SK-N-MC (cell line): ENCODE data around the gene NTSR1.

Source experiments
- DNase-seq: peaks from one replicate; pipeline ENCODE4 v3.0.0-alpha.2; 2011; ENCODE audit warnings: low read depth, low spot score
- H3K27ac ChIP-seq: fragments of 200-600 bp; sonication (generic); 2 replicates; pipeline ENCODE4 v1.5.1; 2016; ENCODE audit warnings: mixed run types
- H3K36me3 ChIP-seq: fragments of 200-600 bp; sonication (generic); 2 replicates; pipeline ENCODE4 v1.6.1; 2017; ENCODE audit warnings: antibody characterized with exemption, low read length, mixed read lengths; ENCODE audit not compliant: insufficient read depth
- H3K4me3 ChIP-seq: fragments of 200-600 bp; sonication (generic); 2 replicates; pipeline ENCODE4 v1.5.1; 2016
- H3K9ac ChIP-seq: fragments of 200-600 bp; sonication (generic); 2 replicates; pipeline ENCODE4 v1.8.0; 2017; ENCODE audit warnings: mixed run types, mixed read lengths; ENCODE audit not compliant: insufficient read length
- H3K9me3 ChIP-seq: fragments of 200-600 bp; sonication (generic); 2 replicates; pipeline ENCODE4 v1.6.1; 2017; ENCODE audit warnings: low read depth, mild to moderate bottlenecking, antibody characterized with exemption, low read length, moderate library complexity, mixed read lengths
- EZH2 ChIP-seq: fragments of 200-600 bp; sonication (generic); IDR thresholded peaks from one replicate; pipeline ENCODE4 v1.6.1; 2017; ENCODE audit warnings: antibody characterized with exemption
- FOXP2 ChIP-seq: optimal IDR thresholded peaks from 2 replicates; pipeline ENCODE3; 2011; ENCODE audit warnings: mild to moderate bottlenecking, moderate library complexity; ENCODE audit not compliant: insufficient read depth; ENCODE audit errors: extremely low read length, control extremely low read depth
- POLR2AphosphoS5 ChIP-seq: IDR thresholded peaks from 2 replicates; pipeline ENCODE4 v1.6.1; 2012; ENCODE audit warnings: mild to moderate bottlenecking, low read depth, low read length, borderline replicate concordance

Gene NTSR1

GRCh38 chr20:62744741-62745191 is 36.1 kb downstream of the NTSR1 start:
- Histone ChIP-seq H3K9me3 (no peaks in the 10 kb centered on the region), H3K27ac (no peak overlapping the region), H3K9ac (no peak overlapping the region), H3K4me3 (no peak overlapping the region), H3K36me3 (no peaks in the 10 kb centered on the region)
- no peak for DNase-seq
- TF ChIP-seq FOXP2 (no peak), EZH2 (no peak), POLR2AphosphoS5 (no peak)

GRCh38 chr20:62745279-62745951 is 36.8 kb downstream of the NTSR1 start:
- TF ChIP-seq EZH2, result no peak
- TF ChIP-seq FOXP2, result no peak
- TF ChIP-seq POLR2AphosphoS5, result no peak
- no peaks in the 10 kb centered on the region for H3K9me3 ChIP-seq
- H3K9ac ChIP-seq, result no peak overlapping the region
- H3K4me3 ChIP-seq, result no peak overlapping the region
- H3K36me3 ChIP-seq, result no peaks in the 10 kb centered on the region
- DNase-seq, result no peak
- H3K27ac ChIP-seq, result no peak overlapping the region

- H3K9ac ChIP-seq, result no peak overlapping the region
- no peak for DNase-seq
- TF ChIP-seq EZH2, result no peak
- no peak for TF ChIP-seq FOXP2
- TF ChIP-seq POLR2AphosphoS5, result no peak
- H3K27ac ChIP-seq, result no peak overlapping the region
- no peak overlapping the region for H3K4me3 ChIP-seq
- no peaks in the 10 kb centered on the region for H3K36me3 ChIP-seq
- H3K9me3 ChIP-seq, result no peaks in the 10 kb centered on the region
Measured at GRCh38 chr20:62745952-62746288, 37.3 kb downstream of the NTSR1 start.

- DNase-seq, result no peak
- Histone ChIP-seq H3K4me3 (no peak overlapping the region), H3K27ac (no peak overlapping the region), H3K36me3 (no peaks in the 10 kb centered on the region), H3K9me3 (no peaks in the 10 kb centered on the region), H3K9ac (no peak overlapping the region)
- TF ChIP-seq EZH2, result no peak
- TF ChIP-seq FOXP2, result no peak
- TF ChIP-seq POLR2AphosphoS5, result no peak
Measured at GRCh38 chr20:62748311-62748710, 39.7 kb downstream of the NTSR1 start.

GRCh38 chr20:62749851-62750445 is 41.3 kb downstream of the NTSR1 start:
- no peak for DNase-seq
- Histone ChIP-seq H3K9me3 (no peaks in the 10 kb centered on the region), H3K27ac (no peak overlapping the region), H3K4me3 (no peak overlapping the region), H3K9ac (no peak overlapping the region), H3K36me3 (no peaks in the 10 kb centered on the region)
- TF ChIP-seq FOXP2 (no peak), EZH2 (no peak), POLR2AphosphoS5 (no peak)

GRCh38 chr20:62751551-62752150 is 43.0 kb downstream of the NTSR1 start:
- TF ChIP-seq EZH2, result no peak
- TF ChIP-seq POLR2AphosphoS5, result no peak
- TF ChIP-seq FOXP2, result no peak
- no peaks in the 10 kb centered on the region for H3K36me3 ChIP-seq
- H3K9ac ChIP-seq, result no peak overlapping the region
- H3K27ac ChIP-seq, result no peak overlapping the region
- DNase-seq, result no peak
- no peak overlapping the region for H3K4me3 ChIP-seq
- no peaks in the 10 kb centered on the region for H3K9me3 ChIP-seq

DNA sequence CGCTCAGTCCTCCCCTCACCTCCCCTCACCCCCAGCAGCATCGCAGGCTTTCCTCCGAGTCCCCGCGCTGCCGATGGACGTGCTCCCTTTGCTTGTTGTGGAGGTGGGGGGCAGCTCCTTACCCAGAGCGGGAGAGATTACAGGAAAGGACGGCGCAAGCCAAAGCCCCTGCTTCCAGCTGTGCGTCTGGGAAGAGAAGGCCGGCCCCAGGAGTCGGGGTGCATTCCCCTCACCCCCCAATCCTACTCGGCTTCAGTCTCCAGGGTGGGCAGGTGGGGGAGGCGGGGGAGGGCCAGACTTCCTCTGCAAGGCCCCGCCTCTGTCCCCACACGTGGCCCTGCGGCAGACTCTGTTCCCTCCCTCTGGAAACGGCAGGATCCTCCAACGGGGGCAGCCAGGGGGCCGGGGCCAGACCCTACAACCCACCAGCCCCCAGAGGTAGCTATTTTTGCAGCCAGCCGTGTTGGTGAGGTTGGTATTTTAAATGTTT is 43.6 kb downstream of the NTSR1 start:
- TF ChIP-seq EZH2 (no peak), POLR2AphosphoS5 (no peak), FOXP2 (no peak)
- no peak overlapping the region for H3K9ac ChIP-seq
- no peaks in the 10 kb centered on the region for H3K36me3 ChIP-seq
- no peak overlapping the region for H3K27ac ChIP-seq
- H3K9me3 ChIP-seq, result no peaks in the 10 kb centered on the region
- no peak overlapping the region for H3K4me3 ChIP-seq
- no peak for DNase-seq

GRCh38 chr20:62752671-62753501 is 44.2 kb downstream of the NTSR1 start:
- H3K36me3 ChIP-seq, result no peaks in the 10 kb centered on the region
- H3K9ac ChIP-seq, result no peak overlapping the region
- TF ChIP-seq POLR2AphosphoS5 (no peak), EZH2 (no peak), FOXP2 (no peak)
- no peaks in the 10 kb centered on the region for H3K9me3 ChIP-seq
- DNase-seq, result no peak
- no peak overlapping the region for H3K27ac ChIP-seq
- no peak overlapping the region for H3K4me3 ChIP-seq
